ENCODE data around the gene SPATA19. TPM values are rescaled to one million over a fixed set of nuclear protein-coding genes. Genes with fewer than 3 reads are reported as not detected.

The SPATA19 gene
- total RNA-seq, 1 donor from 2014 or later = not detected

GRCh38 chr11:133790995-133791394, 54.3 kb downstream of the SPATA19 start:
- intact Hi-C loops (cut with micrococcal nuclease) = no loop called here
- Histone ChIP-seq H3K4me3 (no peak overlapping the region), H3K27ac (replicated peaks) (no peak overlapping the region), H3K4me1 (peaks cover 7% of the 10 kb centered on the region), H3K27me3 (ENCODE audit: low read depth) (peaks cover 38% of the 10 kb centered on the region), H3K36me3 (no peaks in the 10 kb centered on the region), H3K9me3 (replicated peaks) (peaks cover 24% of the 10 kb centered on the region)
- no peak for DNase-seq
- TF ChIP-seq CTCF (IDR thresholded peaks at IDR 0.05; ENCODE audit: borderline replicate concordance) = no peak

Other genes with a start within 250 kb of the SPATA19 start
- 44.1 TPM for gene IGSF9B, start 111.5 kb upstream of the SPATA19 start, total RNA-seq
- 36.2 TPM for gene JAM3, start 223.6 kb upstream of the SPATA19 start, total RNA-seq

All from left ventricle myocardium inferior (tissue), 1 donor.